ENCODE data around the gene LRTM1.
A peak's percentile ranks its signal among the peaks of the same experiment; 100 is the strongest.

Gene LRTM1

GRCh38 chr3:54917862-54918261 is 10.0 kb downstream of the LRTM1 start:
- H3K36me3 ChIP-seq (ENCODE audit: control insufficient read depth in 2 of 2, insufficient read depth in 1 of 2, low read length in 2 of 2), result no peaks in the 10 kb centered on the region
- H3K4me3 ChIP-seq (ENCODE audit: low read depth, low read length), result no peak overlapping the region
- ChIA-PET POLR2A (no interaction called here), CTCF (no interaction called here)
- no peaks in the 10 kb centered on the region for H3K9me3 ChIP-seq (ENCODE audit: control insufficient read depth, insufficient read depth, low read depth, low read length)
- TF ChIP-seq ZNF202 (tag by site-specific recombination; IDR thresholded peaks at IDR 0.05; ENCODE audit: borderline replicate concordance) (no peak), ZNF514 (tag by site-specific recombination; IDR thresholded peaks at IDR 0.05) (no peak)
- H3K27ac ChIP-seq (ENCODE audit: extremely low read depth, low read depth, low read length), result no peak overlapping the region
- H3K4me1 ChIP-seq (ENCODE audit: control insufficient read depth, insufficient read depth, low read length), result no peaks in the 10 kb centered on the region

DNA sequence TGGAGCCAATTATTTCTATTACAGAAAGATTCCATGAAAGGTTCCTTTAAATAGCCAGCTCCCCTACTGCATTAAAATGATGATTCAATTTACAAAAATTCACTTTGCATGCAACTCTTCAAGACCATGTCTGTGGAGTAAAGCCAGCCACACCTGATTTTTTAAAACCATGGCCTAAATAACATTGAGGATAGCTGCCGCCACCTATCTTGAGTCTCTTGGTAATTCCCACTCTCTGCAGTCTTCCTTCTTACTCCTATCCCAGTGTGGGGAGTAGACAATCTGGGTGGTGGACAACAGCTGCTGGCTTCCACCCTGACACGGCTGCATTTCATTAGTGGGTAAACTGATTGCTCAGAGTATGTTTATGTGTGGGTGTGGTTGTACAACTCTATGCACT is 10.7 kb downstream of the LRTM1 start:
- ChIA-PET CTCF (no interaction called here), POLR2A (no interaction called here)
- H3K36me3 ChIP-seq (ENCODE audit: control insufficient read depth in 2 of 2, insufficient read depth in 1 of 2, low read length in 2 of 2), result peaks cover 0 to 2% of the 10 kb centered on the region in 2 experiments; a peak in 1 of 3 replicates
- no peak overlapping the region for H3K27ac ChIP-seq (ENCODE audit: extremely low read depth, low read depth, low read length)
- no peaks in the 10 kb centered on the region for H3K4me1 ChIP-seq (ENCODE audit: control insufficient read depth, insufficient read depth, low read length)
- no peak for TF ChIP-seq EGR2 (tag by site-specific recombination; IDR thresholded peaks at IDR 0.05; ENCODE audit: low read depth)
- no peak for TF ChIP-seq ZSCAN18 (tag by site-specific recombination; IDR thresholded peaks at IDR 0.05)
- TF ChIP-seq ZNF266 (tag by site-specific recombination; IDR thresholded peaks at IDR 0.05; ENCODE audit: low read depth), result no peak
- H3K4me3 ChIP-seq (ENCODE audit: low read depth, low read length), result no peak overlapping the region
- no peaks in the 10 kb centered on the region for H3K9me3 ChIP-seq (ENCODE audit: control insufficient read depth, insufficient read depth, low read depth, low read length)

DNA sequence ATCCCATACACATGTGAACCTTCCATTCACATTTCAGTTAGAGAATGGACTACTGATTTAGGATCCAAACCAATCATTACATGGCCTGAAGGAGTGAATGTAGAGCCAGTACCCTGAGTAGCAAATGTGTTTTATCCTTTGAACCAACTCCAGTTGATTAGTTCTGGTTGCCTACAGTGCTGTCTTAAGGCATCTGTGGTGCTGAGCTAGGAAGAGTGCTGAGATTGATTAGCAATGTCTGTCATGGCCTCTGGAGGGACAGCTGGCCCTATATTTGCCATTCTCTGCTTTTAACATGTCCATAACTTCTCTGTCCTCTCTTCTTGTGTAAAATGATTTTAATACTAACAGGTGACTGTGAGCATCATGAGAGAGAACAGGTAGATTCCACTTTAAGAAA is 11.1 kb downstream of the LRTM1 start:
- no peak overlapping the region for H3K4me3 ChIP-seq (ENCODE audit: low read depth, low read length)
- H3K27ac ChIP-seq (ENCODE audit: extremely low read depth, low read depth, low read length), result no peak overlapping the region
- no peaks in the 10 kb centered on the region for H3K4me1 ChIP-seq (ENCODE audit: control insufficient read depth, insufficient read depth, low read length)
- peaks cover 0 to 5% of the 10 kb centered on the region in 2 experiments; a peak in 1 of 3 replicates for H3K36me3 ChIP-seq (ENCODE audit: control insufficient read depth in 2 of 2, insufficient read depth in 1 of 2, low read length in 2 of 2)
- H3K9me3 ChIP-seq (ENCODE audit: control insufficient read depth, insufficient read depth, low read depth, low read length), result no peaks in the 10 kb centered on the region
- ChIA-PET CTCF (interaction anchor here (0.9 kb wide), 1 partner anchor 9 kb away, joined by 3 read pairs; no protein-coding TSS in a partner anchor), POLR2A (no interaction called here)
- TF ChIP-seq ZNF423 (tag by site-specific recombination; IDR thresholded peaks at IDR 0.05) (no peak), ZNF624 (tag by site-specific recombination; IDR thresholded peaks at IDR 0.05) (no peak), SP7 (tag by site-specific recombination; IDR thresholded peaks at IDR 0.05) (no peak), MZF1 (tag by site-specific recombination; IDR thresholded peaks at IDR 0.05; ENCODE audit: borderline replicate concordance) (no peak), ZNF621 (tag by site-specific recombination; IDR thresholded peaks at IDR 0.05) (no peak), ZBTB17 (tag by site-specific recombination; IDR thresholded peaks at IDR 0.05) (peak; percentile 57; the same call in 1 of the 2 replicates)
- TF ChIP-seq, protein P1, sequence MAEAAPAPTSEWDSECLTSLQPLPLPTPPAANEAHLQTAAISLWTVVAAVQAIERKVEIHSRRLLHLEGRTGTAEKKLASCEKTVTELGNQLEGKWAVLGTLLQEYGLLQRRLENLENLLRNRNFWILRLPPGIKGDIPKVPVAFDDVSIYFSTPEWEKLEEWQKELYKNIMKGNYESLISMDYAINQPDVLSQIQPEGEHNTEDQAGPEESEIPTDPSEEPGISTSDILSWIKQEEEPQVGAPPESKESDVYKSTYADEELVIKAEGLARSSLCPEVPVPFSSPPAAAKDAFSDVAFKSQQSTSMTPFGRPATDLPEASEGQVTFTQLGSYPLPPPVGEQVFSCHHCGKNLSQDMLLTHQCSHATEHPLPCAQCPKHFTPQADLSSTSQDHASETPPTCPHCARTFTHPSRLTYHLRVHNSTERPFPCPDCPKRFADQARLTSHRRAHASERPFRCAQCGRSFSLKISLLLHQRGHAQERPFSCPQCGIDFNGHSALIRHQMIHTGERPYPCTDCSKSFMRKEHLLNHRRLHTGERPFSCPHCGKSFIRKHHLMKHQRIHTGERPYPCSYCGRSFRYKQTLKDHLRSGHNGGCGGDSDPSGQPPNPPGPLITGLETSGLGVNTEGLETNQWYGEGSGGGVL (tag by site-specific recombination; IDR thresholded peaks at IDR 0.05), result no peak

DNA sequence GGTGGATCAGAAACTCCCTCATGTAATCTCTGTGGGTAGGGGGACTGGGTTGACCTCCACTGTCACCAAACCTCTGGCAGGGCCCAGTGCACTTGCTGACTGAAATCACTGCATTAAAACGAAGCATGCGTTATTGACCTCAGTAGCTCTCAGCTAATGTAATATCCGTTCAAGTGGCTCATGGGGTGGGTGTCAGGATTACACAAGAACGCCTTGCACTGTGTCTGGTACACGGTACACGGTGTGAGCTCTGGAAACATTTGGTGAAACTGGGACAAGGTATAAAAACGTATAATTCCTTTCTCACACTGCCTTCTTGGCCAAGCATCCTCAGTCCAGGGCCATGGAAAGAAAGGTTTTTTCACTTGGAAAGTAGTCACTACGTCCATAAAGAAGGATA is 11.9 kb downstream of the LRTM1 start:
- H3K4me3 ChIP-seq (ENCODE audit: low read depth, low read length), result no peak overlapping the region
- H3K36me3 ChIP-seq (ENCODE audit: control insufficient read depth in 2 of 2, insufficient read depth in 1 of 2, low read length in 2 of 2), result peaks cover 0 to 5% of the 10 kb centered on the region in 2 experiments; a peak in 1 of 3 replicates
- no peak overlapping the region for H3K27ac ChIP-seq (ENCODE audit: extremely low read depth, low read depth, low read length)
- ChIA-PET POLR2A (no interaction called here), CTCF (interaction anchor here (0.9 kb wide), 1 partner anchor 8 kb away, joined by 3 read pairs; no protein-coding TSS in a partner anchor)
- H3K4me1 ChIP-seq (ENCODE audit: control insufficient read depth, insufficient read depth, low read length), result no peaks in the 10 kb centered on the region
- no peak for TF ChIP-seq ZNF776 (tag by site-specific recombination; IDR thresholded peaks at IDR 0.05; ENCODE audit: borderline replicate concordance)
- no peak for TF ChIP-seq ZNF549 (tag by site-specific recombination; IDR thresholded peaks at IDR 0.05)
- no peaks in the 10 kb centered on the region for H3K9me3 ChIP-seq (ENCODE audit: control insufficient read depth, insufficient read depth, low read depth, low read length)
